ENCODE measurements around the gene DDX24.

Gene DDX24

DNA sequence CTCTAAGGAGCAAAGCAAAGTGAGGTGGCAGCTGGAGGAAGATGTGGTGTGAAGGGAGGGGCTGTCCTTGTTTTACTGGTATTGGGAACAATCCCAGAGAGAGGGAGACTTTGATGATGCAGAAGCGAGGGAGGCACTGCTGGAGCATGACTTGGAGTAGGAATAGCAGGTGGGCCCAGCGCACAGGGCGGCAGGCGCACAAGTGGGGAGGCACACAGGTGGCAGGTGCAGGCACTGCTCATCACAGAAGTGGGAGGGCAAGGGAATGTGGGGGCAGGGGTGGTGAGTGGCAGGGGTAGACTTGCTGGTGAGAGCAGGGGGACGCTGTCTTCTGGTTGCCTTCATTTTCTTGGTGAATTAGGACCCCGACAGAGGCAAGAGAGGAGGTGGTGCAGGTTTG is 18.0 kb upstream of the DDX24 start:
- no peak for DNase-seq (ENCODE audit: low read depth)
- Histone ChIP-seq H3K36me3 (ENCODE audit: control insufficient read depth, insufficient read depth, low read length, severe bottlenecking) (peaks cover 19% of the 10 kb centered on the region), H3K9ac (ENCODE audit: low read length) (no peak overlapping the region), H3K27me3 (replicated peaks; ENCODE audit: control insufficient read depth, insufficient read depth, low read length) (no peaks in the 10 kb centered on the region), H3K9me3 (ENCODE audit: control insufficient read depth, low read length) (no peaks in the 10 kb centered on the region), H3K4me1 (ENCODE audit: control insufficient read depth, insufficient read depth, low read length) (peaks cover 25% of the 10 kb centered on the region), H3K4me3 (ENCODE audit: low read length) (no peak overlapping the region)

DNA sequence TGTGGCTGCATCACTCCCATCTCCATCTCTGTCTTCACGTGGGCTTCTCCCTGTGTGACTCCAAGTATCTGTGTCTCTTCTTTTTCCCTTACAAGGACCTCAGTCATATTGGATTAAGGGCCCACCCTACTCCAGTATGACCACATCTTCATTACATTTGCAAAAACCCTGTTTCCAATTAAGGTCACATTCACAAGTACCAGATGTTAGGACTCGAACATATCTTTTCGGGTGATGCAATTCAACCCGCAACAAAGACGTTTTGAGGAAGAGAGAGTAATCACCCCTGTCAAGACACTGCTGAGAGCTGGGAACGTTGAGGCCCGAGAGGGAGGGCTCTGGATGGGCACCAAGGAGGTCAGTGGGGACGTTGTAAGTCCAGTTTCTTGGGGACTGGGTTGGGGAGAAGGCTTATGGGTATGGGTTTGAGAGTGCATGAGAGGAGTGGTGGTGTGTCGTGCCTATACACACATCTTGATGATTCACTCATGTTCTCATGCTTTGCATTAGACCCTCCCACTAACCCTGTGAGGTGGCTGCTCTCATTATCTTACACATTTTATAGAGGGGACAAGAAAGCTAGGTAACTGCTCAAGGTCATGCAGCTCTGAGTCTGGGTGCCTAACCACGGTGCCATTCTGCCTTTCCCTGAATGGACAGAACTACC is 17.5 kb upstream of the DDX24 start:
- no peak overlapping the region for H3K9ac ChIP-seq (ENCODE audit: low read length)
- peak; percentile 79 for DNase-seq (ENCODE audit: low read depth)
- H3K9me3 ChIP-seq (ENCODE audit: control insufficient read depth, low read length): no peaks in the 10 kb centered on the region
- peaks cover 19% of the 10 kb centered on the region for H3K36me3 ChIP-seq (ENCODE audit: control insufficient read depth, insufficient read depth, low read length, severe bottlenecking)
- no peak overlapping the region for H3K4me3 ChIP-seq (ENCODE audit: low read length)
- H3K27me3 ChIP-seq (replicated peaks; ENCODE audit: control insufficient read depth, insufficient read depth, low read length): no peaks in the 10 kb centered on the region
- peaks cover 25% of the 10 kb centered on the region for H3K4me1 ChIP-seq (ENCODE audit: control insufficient read depth, insufficient read depth, low read length)

DNA sequence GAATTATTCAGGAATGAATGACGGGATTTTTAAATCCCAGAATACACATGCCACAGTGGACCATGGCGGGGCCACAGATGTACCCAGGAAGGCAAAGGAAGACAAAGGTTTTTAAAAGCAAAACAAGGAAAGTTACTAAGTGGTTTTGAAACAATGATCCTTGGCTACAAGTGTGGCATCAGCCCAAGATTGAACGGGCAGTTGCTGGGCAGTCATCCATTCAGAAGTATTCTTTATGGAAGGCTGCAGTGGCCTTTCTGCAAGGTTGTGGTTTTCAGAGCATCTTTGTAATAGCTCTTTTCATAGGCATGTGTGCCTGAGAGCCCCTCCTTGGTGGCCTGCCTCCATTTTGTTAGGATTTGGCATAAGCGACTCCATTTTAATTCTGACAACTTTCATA is 16.1 kb upstream of the DDX24 start:
- Histone ChIP-seq H3K4me1 (ENCODE audit: control insufficient read depth, insufficient read depth, low read length) (peaks cover 23% of the 10 kb centered on the region), H3K9ac (ENCODE audit: low read length) (no peak overlapping the region), H3K27me3 (replicated peaks; ENCODE audit: control insufficient read depth, insufficient read depth, low read length) (no peaks in the 10 kb centered on the region), H3K36me3 (ENCODE audit: control insufficient read depth, insufficient read depth, low read length, severe bottlenecking) (peaks cover 14% of the 10 kb centered on the region), H3K9me3 (ENCODE audit: control insufficient read depth, low read length) (no peaks in the 10 kb centered on the region), H3K4me3 (ENCODE audit: low read length) (no peak overlapping the region)
- no peak for DNase-seq (ENCODE audit: low read depth)

DNA sequence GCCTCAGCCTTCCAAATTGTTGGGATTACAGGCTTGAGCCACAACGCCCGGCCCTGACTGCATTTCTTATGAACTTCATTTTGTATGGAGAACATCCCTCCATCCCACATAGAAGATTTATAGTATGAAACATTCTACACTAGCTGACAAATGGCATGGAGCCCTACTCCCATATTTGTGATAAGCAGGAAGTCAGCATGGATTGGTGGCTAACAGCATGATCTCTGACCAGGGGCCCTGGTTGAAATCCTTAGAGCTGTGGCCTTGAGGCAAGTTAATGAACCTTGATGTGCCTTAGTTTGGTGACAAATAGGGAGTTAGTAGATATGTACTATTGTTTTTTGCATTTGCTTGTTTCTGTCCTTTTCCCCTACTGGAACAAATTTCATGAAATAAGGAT is 12.4 kb upstream of the DDX24 start:
- no peak for DNase-seq (ENCODE audit: low read depth)
- Histone ChIP-seq H3K9me3 (ENCODE audit: control insufficient read depth, low read length) (no peaks in the 10 kb centered on the region), H3K4me3 (ENCODE audit: low read length) (no peak overlapping the region), H3K4me1 (ENCODE audit: control insufficient read depth, insufficient read depth, low read length) (peaks cover 9% of the 10 kb centered on the region), H3K36me3 (ENCODE audit: control insufficient read depth, insufficient read depth, low read length, severe bottlenecking) (peaks cover 8% of the 10 kb centered on the region), H3K9ac (ENCODE audit: low read length) (no peak overlapping the region), H3K27me3 (replicated peaks; ENCODE audit: control insufficient read depth, insufficient read depth, low read length) (no peaks in the 10 kb centered on the region)

DNA sequence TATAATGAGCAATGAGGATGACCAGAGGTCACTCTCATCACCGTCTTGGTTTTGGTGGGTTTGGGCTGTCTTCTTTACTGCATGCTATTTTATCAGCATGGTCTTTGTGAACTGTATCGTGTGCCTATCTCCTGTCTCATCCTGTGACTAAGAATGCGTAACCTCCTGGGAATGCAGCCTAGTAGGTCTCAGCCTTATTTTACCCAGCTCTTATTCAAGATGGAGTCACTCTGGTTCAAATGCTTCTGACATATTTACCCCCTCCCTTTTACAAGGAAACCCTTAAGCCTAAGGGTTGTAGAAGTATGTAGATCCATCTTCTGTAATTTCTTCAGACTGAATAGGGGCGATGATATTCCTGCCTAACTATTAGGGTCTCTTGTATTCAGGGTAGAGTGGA is 8.5 kb upstream of the DDX24 start:
- Histone ChIP-seq H3K36me3 (ENCODE audit: control insufficient read depth, insufficient read depth, low read length, severe bottlenecking) (no peaks in the 10 kb centered on the region), H3K27me3 (replicated peaks; ENCODE audit: control insufficient read depth, insufficient read depth, low read length) (no peaks in the 10 kb centered on the region), H3K4me1 (ENCODE audit: control insufficient read depth, insufficient read depth, low read length) (peaks cover 8% of the 10 kb centered on the region), H3K9ac (ENCODE audit: low read length) (no peak overlapping the region), H3K4me3 (ENCODE audit: low read length) (no peak overlapping the region), H3K9me3 (ENCODE audit: control insufficient read depth, low read length) (no peaks in the 10 kb centered on the region)
- DNase-seq (ENCODE audit: low read depth): no peak

DNA sequence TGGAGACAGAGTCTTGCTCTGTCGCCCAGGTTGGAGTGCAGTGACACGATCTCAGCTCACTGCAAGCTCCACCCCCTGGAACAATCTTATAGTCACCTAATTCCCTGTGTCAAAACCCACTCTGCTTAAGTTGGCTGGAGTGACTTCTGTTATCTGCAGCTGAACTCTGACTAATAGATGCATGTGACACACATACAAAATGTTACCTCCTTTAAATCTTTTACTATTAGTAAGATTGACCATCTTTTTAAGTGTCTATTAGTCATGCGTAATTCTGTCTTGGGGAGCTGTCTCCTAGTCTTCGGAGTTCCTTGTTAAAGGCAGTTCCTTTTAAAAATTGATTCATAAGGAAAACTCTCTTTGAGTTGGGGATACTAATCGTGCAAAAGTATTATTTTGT is 7.5 kb upstream of the DDX24 start:
- H3K9ac ChIP-seq (ENCODE audit: low read length): no peak overlapping the region
- no peaks in the 10 kb centered on the region for H3K27me3 ChIP-seq (replicated peaks; ENCODE audit: control insufficient read depth, insufficient read depth, low read length)
- no peaks in the 10 kb centered on the region for H3K9me3 ChIP-seq (ENCODE audit: control insufficient read depth, low read length)
- no peak for DNase-seq (ENCODE audit: low read depth)
- H3K4me1 ChIP-seq (ENCODE audit: control insufficient read depth, insufficient read depth, low read length): peaks cover 8% of the 10 kb centered on the region
- no peaks in the 10 kb centered on the region for H3K36me3 ChIP-seq (ENCODE audit: control insufficient read depth, insufficient read depth, low read length, severe bottlenecking)
- no peak overlapping the region for H3K4me3 ChIP-seq (ENCODE audit: low read length)

DNA sequence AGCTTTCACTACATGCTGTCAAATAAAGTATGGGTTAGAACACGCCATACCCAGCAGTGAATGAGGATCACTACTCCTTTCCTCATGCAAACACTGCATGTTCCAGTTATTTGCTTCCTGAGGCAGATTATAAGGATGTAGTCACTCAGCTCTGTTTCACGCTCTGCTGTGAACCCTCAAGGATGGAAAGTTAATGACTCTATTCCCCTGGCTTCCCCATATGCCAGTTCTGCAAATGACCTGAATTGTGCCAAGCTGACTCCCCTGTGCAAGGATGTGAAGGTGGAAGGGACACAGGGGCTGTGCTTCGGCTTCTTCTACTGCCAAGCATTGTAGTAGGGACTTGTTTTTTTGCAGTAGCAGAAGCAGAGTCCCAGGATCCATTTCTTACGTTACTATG is 6.9 kb upstream of the DDX24 start:
- H3K36me3 ChIP-seq (ENCODE audit: control insufficient read depth, insufficient read depth, low read length, severe bottlenecking): no peaks in the 10 kb centered on the region
- peaks cover 8% of the 10 kb centered on the region for H3K4me1 ChIP-seq (ENCODE audit: control insufficient read depth, insufficient read depth, low read length)
- no peak overlapping the region for H3K9ac ChIP-seq (ENCODE audit: low read length)
- no peaks in the 10 kb centered on the region for H3K27me3 ChIP-seq (replicated peaks; ENCODE audit: control insufficient read depth, insufficient read depth, low read length)
- no peak for DNase-seq (ENCODE audit: low read depth)
- H3K4me3 ChIP-seq (ENCODE audit: low read length): no peak overlapping the region
- no peaks in the 10 kb centered on the region for H3K9me3 ChIP-seq (ENCODE audit: control insufficient read depth, low read length)

DNA sequence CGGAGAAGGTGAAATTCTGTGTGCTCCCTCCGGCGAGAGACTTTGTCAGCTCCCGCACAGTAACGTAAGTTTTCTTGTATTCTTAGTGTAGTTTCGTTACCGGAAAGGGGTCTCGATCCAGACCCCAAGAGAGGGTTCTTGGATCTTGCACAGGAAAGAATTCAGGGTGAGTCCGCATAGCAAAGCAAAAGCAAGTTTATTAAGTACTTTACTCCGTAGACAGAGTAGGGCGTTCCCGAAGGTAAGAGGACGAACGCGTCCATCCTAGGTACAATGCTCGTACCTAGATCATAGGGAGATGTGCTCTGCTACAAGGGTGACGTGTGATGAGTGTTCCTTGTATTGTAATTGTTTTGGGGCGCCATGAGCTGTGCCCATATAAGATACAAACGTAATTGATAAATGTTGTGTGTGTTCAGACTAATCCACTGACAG is 401 bp upstream of the DDX24 start:
- Histone ChIP-seq H3K27me3 (replicated peaks; ENCODE audit: control insufficient read depth, insufficient read depth, low read length) (no peaks in the 10 kb centered on the region), H3K4me3 (ENCODE audit: low read length) (peak overlapping the region; percentile 90), H3K9me3 (ENCODE audit: control insufficient read depth, low read length) (no peaks in the 10 kb centered on the region), H3K4me1 (ENCODE audit: control insufficient read depth, insufficient read depth, low read length) (peaks cover 39% of the 10 kb centered on the region), H3K9ac (ENCODE audit: low read length) (peak overlapping the region; percentile 92), H3K36me3 (ENCODE audit: control insufficient read depth, insufficient read depth, low read length, severe bottlenecking) (peaks cover 25% of the 10 kb centered on the region)
- DNase-seq (ENCODE audit: low read depth): peak; percentile 38

DNA sequence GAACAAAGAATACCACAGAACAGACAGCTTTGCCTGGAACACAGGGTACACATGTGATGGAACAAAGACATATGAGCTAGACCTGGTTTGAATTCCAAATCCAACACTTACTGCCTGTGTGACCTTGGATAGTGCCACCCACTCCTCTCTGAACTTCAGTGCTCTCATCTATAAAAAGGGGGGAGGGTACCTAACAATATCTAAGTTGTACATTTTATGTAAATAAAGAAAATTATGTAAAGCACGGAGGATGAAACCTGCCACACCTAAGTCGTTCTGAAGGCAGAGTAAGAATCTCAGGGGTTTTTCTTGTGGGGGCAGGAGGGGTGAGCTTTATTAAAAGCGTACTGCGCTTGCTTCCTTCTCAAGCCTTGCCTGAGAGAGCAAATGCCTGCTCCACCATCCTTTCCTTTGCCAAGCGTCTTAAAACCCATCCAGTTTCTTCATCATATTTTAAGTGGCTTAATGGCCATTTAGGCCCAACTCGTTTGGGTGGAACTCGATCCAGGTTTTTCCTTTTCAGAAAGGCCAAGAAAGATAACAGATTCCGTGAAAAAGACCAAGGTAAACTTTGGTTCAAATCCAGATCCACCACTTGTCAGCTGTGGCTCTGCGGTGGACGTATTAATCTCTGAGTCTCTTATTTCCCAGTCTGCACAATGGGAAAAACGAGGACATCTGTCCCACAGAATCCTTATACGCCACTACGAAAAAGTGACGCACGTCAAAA is 946 bp downstream of the DDX24 start:
- DNase-seq (ENCODE audit: low read depth): peak; percentile 11
- H3K36me3 ChIP-seq (ENCODE audit: control insufficient read depth, insufficient read depth, low read length, severe bottlenecking): peaks cover 36% of the 10 kb centered on the region

DNA sequence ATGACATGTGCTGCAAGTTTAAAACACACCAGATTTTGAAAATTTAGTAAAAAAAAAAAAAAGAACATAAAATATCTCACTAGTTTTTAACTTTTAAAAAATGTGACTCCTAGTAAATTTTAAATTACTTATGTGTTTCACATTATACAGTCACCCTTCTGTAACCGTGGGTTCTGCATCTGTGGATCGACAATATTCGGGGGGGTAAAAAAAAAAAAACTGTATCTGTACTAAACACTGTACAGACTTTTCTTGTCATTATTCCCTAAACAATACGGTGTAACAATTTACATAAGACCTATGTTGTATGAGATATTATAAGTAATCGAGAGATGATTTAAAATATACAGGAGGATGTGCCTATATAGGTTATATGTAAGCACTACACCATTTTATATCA is 3.2 kb downstream of the DDX24 start:
- peaks cover 43% of the 10 kb centered on the region for H3K36me3 ChIP-seq (ENCODE audit: control insufficient read depth, insufficient read depth, low read length, severe bottlenecking)
- no peak for DNase-seq (ENCODE audit: low read depth)

More for the DNA sequence above, 946 bp downstream of the DDX24 start:
- Histone ChIP-seq H3K4me1 (ENCODE audit: control insufficient read depth, insufficient read depth, low read length) (peaks cover 39% of the 10 kb centered on the region), H3K27me3 (replicated peaks; ENCODE audit: control insufficient read depth, insufficient read depth, low read length) (no peaks in the 10 kb centered on the region), H3K4me3 (ENCODE audit: low read length) (peak overlapping the region; percentile 90), H3K9me3 (ENCODE audit: control insufficient read depth, low read length) (peaks cover 12% of the 10 kb centered on the region), H3K9ac (ENCODE audit: low read length) (peak overlapping the region; percentile 92)

DNA sequence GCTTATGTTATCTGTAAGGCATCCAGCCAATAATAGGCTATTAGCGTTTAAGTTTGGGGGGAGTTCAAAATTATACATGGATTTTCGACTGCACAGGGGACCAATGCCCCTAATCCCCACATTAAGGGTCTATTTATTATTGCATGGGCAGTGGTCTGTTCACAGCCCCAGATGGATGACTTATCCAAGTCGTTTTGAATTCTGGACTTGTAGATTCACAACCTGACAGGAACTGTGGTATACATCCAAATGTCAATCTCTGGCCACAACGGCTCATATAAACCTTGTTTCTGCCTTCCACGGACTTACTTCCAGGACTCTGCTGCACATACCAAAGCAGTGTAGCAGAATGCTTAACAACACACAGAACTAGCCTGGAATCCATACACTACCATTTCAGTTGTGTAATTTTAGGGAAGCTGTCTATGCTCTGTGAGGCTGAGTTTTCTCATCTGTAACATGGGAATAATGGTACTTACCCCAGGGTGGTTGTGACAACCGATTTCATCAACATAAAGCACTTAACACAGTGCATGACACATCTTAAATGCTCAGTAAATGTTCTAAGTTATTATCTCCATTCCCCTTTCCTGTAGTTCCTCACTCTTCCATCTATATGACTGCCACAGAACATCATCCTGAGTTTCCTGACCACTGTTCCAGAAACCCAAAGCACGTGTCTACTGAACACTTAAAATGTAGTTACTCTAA is 3.7 kb downstream of the DDX24 start:
- peak overlapping the region; percentile 90 for H3K4me3 ChIP-seq (ENCODE audit: low read length)
- H3K36me3 ChIP-seq (ENCODE audit: control insufficient read depth, insufficient read depth, low read length, severe bottlenecking): peaks cover 43% of the 10 kb centered on the region
- peaks cover 38% of the 10 kb centered on the region for H3K4me1 ChIP-seq (ENCODE audit: control insufficient read depth, insufficient read depth, low read length)
- no peak for DNase-seq (ENCODE audit: low read depth)
- no peaks in the 10 kb centered on the region for H3K27me3 ChIP-seq (replicated peaks; ENCODE audit: control insufficient read depth, insufficient read depth, low read length)
- H3K9ac ChIP-seq (ENCODE audit: low read length): no peak overlapping the region
- peaks cover 24% of the 10 kb centered on the region for H3K9me3 ChIP-seq (ENCODE audit: control insufficient read depth, low read length)

More for the DNA sequence above, 3.2 kb downstream of the DDX24 start:
- no peaks in the 10 kb centered on the region for H3K27me3 ChIP-seq (replicated peaks; ENCODE audit: control insufficient read depth, insufficient read depth, low read length)
- H3K9me3 ChIP-seq (ENCODE audit: control insufficient read depth, low read length): peaks cover 24% of the 10 kb centered on the region
- H3K9ac ChIP-seq (ENCODE audit: low read length): no peak overlapping the region
- H3K4me3 ChIP-seq (ENCODE audit: low read length): peak overlapping the region; percentile 90
- H3K4me1 ChIP-seq (ENCODE audit: control insufficient read depth, insufficient read depth, low read length): peaks cover 39% of the 10 kb centered on the region

Measured in adipocyte (in vitro differentiated cells).